ENCODE results near the gene OTOG.

DNA sequence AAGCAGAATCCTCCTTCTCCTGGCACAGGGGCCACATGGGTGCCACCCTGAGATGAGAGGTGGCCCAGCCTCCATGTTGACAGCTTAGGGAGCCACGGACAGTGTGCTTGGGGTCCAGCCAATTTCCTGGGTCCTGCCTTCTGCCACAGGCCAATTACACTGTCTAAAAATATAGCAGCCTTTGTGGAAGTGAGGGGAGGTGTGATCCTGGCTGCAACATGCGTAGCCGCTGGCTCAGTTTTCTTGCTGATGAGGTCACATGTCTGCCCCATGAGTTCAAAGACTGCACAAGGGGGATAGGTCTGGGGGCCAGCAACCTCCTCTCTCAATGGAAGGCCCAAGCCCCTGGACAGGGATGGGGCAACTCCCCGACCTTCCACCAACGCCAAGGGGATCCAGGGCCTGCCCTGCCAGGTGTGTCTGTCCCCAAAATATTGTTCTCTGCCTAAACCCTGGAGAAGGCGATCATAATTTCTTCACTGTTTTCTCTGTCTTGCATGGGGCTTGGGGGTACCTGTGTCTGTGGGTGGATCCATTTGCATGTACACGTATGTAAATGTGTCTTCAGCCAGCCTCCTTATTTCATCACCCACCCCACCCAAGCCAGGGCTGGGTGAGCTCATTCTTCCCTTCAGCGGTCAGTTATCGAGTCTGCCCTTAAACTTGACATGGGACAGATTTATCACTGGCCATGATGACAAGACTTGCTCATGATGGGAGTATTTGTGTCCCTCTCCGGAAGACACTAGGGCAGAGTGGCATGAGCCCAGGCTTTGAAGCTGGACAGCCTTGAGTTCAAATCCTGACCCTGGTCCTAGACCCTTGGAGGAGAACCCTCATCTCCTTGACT is 59.4 kb downstream of the OTOG start:
- TF ChIP-seq HDGF (IDR thresholded peaks at IDR 0.05; ENCODE audit: borderline replicate concordance) = no peak
- no peak for TF ChIP-seq SUZ12 (IDR thresholded peaks at IDR 0.05)
- no peak for TF ChIP-seq FOXM1 (IDR thresholded peaks at IDR 0.05; ENCODE audit: borderline replicate concordance)

Data from HEK293T (cell line).